Kidney glomerular epithelial cell (primary cell): ENCODE measurements around the gene CAPZB.
"Not testable (repeated sequence)": the region's sequence is repeated elsewhere in the genome, so short reads cannot be mapped to it uniquely, and the experiment has no call there.

ENCODE experiments used
- DNase-seq: peaks from one replicate; lab custom pipeline; 2025; lab: John Stamatoyannopoulos, UW

Gene CAPZB

DNA sequence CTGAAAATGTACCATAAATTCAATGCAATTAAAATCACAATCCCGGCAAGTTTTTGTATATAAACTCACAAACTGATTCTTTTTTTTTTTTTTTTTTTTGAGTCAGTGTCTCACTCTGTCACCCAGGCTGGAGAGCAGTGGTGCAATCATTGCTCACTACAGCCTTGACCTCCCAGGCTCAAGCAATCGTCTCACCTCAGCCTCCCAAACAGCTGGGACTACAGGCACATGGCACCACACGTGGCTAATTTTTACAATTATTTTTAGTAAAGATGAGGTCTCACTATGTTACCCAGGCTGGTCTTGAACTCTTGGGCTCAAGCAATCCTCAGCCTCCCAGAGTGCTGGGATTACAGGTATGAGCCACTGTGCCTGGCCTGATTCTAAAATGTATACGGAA lies 12.1 kb upstream of the CAPZB start:
- DNase-seq, result not testable (repeated sequence)

DNA sequence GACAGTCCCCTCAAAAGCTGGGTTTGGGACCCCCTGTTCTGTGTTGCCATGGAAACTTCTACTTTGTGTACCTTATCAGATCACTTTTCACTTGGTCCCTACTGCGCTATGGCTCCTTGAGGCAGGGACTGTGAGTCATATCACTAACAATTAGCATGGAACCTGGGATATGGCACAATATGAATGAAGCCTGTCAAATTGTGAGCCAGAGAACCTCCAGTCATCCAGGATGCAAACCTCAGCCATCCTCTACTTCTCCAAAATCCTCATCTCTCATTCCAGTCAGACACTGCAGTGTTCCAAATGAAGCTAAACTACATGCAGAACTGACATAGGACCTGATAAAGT lies 11.2 kb upstream of the CAPZB start:
- DNase-seq, result no peak

DNA sequence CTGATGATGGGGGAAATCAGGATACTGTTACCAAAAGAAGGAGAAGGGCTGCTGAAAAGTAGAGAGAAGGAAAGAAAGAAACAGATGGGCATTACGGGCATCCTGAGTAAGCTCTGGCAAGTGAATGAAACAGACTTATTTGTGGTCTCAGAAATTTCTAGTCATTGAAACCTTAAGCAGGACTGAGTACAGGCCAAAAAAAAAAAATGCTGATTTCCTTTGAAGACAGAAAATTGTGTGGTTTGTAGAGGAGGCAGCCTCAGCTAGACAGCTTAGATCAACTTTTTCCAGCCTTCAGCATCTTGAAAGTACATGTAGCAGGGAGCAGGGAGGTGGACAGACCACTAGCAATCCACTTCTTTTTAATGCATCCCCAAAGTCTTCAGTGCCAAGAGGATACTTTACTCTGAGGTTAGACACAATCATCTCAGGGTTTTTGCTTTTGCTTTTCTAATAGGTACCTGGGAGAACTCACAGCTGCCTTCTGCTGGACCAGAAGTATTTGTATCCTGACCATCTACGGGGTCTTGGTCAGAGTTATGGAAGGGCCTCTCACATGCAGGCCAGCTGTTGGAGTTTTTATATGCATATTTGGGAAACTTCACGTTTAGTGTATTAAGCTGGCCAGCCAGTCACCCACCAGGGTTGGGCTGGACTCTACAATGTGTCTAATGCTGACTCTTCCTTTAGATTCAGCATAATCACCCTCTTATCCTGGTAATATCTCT lies 10.6 kb upstream of the CAPZB start:
- no peak for DNase-seq

DNA sequence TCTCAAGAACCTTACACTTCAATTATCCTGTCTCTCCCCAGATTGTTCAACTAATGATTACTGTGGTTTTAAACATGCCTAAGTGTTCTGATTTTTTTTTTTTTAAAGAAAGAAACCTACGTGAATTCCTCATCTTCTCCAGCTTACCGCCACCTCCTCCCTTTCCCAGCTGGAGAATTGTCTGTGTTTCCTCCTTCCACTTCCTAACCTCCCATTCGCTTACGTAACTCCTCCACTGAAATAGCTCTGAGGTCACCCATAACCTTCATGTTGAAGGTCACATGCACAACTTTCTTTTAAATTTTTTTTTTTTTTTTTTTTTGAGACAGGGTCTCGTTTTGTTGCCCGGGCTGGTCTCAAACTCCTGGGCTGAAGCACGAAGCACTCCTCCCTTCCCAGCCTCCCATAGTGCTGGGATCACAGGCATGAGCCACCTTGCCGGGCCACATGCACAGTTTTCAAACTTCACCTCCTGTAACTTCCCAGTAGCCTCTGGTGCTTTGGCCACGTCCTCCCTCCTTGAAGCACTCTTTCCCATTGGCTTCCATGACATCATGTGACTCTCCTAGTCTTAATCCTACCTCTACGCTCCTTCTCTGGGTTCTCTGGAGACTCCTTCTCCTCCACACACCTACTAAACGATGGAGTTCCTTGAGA lies 9.8 kb upstream of the CAPZB start:
- no peak for DNase-seq

GRCh38 chr1:19493547-19493946 lies 8.2 kb upstream of the CAPZB start:
- no peak for DNase-seq

DNA sequence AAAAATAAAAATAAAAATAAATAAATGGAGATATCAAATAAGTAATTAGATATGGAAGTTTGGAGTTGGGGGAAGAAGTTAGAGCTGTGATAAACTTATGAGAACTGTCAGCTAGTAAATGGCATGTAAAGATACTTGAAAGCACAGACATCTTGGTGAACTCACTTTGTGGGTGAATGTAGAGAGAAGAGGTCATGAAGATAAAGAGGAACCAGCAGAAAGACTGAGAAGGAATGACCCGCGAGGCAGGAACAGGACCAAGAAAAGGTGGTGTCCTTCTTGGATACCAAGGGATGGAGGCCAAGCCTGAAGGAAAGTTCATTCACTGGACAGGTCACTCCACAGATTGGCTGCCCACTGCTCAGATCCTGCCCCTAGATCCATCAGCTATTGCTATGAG lies 4.7 kb upstream of the CAPZB start:
- no peak for DNase-seq

GRCh38 chr1:19488136-19488535 lies 2.8 kb upstream of the CAPZB start:
- DNase-seq, result no peak

DNA sequence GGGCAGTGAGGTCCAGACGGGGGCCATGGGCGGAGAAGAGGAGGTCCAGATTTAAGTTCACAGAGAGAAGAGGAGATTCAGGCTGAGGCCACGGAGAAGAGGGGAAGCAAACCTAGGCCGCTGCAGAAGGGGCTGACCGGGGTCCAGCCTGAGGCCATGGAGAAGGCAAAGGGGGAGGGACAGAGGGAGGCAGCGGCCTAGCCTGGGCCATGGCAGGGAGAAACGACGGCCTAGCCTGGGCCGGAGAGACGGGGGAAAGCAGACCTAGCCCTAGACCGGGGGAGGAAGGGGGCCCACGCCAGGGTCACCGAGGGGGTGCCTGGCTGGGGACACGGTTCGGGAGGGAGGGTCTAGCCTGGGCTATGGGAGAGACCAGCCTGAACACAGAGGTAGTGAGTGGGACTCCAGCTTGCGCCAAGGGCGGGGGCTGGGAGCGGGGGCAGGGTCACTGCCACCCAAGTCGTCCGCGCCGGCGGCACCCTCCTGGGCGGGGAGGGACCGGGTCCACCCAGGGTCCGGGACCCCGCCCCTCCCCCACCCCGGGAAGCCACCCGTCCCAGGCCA lies 459 bp downstream of the CAPZB start:
- DNase-seq, result no peak

DNA sequence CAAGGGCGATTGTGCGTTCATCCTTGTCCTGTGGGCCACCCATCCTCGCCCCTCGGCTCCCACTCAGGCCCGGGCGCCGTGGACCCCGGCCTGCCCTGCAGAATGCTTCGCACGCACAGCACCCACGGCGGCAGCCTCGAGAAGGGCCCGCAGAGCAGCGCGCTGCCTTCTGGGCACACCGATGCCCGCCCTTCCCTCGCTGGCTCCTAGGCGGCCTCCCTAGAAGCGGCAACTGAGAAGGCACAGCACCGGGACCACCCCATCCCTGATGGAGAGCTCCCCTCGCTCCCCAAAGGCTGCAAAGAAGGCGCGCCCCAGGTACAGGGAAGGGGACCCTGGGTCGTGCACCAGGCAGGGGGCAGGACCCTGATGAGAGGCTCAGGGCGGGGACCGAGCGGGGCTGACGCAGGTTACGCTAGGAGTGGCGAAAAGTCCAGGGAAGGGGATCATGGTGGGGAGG lies 971 bp downstream of the CAPZB start:
- DNase-seq, result no peak

DNA sequence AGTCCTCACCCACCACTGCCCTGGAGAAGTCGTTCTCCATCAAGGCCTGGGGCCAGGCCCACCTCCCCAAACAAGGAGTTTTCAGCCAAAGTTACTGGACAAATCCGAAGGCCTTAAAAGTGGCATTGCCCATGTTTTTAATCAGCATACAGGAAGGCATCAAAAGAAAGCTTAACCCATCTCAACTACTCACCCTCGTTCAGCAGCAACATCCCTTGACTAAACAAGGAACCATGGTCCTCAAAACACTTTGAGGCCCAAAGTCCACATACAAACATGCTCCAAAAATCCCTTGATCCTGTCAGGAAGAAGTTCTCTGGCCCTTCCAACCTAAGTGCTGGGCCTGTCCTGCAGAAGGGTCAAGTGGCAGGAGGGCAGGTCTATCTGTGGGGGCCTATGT lies 1.6 kb downstream of the CAPZB start:
- no peak for DNase-seq

DNA sequence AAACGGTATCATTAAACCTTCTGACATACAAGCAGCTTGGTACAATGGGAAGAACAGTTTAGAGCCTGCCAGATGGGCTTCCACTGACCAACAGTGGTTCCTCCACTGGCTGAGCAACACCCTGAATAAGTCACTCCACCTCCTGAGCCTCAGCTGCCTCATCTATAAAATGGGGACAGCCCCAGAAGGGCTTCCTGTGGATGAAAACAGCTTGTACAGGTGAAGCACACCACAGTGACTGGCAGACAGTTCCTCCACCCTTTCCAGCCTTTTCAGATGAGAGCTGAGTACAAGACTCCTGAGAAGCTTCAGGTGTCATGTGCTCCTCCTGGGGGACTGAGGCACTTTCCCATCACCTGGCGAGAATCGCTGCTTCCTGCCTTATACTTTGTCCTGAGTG lies 2.1 kb downstream of the CAPZB start:
- DNase-seq, result no peak

DNA sequence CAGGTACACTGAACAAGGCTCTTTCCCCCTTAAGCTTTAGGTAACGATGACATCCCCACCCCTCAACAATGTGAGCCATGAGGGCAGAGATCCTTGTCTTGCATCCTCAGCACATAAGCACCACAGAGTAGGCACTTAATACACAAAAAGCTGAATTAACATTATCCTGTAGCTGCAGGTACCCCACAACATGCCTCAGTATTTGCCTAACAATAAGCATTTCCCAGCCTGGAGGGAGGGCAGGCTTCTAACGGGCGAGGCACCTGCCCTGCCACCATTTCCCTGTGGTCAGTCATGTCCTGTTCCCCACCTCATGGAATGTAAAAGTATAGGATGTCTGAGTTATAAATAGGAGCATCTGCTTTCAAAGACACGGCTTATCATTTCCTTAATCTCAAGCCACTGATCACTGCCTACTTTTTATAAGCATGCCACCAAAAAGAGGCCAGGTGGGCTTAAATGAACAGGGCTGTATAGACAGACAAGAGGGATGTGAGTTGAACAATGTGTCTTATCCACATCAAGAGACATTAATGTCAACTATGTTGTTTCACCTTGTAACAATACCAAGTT lies 3.4 kb downstream of the CAPZB start:
- DNase-seq, result no peak

DNA sequence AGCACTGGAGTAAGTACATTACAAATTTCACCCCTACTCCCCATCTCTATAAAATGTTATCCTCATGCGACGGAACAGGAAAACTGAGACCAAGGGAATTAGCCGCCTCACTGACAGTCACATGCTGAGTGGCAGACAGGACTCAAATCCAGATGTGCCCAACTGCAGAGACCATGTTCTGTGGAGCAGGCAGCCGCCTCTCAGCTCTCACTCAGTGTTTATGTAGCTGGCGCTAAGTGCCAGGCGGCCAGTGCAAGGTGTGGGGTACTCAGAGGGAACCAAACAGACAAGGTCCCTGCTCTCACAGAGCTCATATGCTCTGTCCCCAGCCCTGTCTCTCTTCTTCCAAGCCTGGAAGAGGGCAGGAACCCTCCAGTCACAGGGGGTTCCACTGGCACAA lies 5.1 kb downstream of the CAPZB start:
- DNase-seq, result no peak

DNA sequence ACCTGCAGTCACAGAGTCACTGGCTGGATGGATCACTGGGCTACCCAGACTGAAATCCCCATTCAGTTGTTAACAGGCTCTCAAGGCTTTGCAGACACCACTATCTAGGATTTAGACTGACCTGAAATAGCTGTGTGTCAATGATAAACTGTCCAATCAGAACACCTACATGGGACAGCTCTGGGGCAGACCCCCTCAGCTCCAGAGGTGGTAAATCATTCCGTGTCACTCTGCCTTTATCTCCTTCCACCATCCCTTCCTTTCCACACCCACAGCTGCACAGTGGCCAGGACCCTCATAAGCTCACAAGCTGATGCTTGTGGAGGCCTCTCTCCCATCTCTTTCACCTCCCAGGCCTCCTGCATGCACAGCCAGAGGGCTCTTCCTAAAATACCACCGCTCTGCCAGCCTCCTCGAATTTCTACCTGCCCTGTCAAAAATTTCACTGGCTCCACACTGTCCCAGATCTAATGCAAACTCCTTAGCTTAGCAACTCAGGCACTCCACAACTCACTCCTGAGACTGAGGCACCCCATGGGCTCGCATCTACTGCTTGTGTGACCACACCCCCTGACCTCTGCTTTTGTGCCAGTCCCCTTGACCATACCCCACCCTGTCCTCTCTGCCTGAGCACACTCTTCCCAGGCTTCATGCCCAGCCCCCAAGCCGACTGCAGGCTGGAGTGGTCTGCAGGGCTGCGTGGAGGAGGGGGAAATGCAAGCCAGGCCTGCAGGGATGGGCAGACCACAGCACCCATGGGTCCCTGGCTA lies 5.8 kb downstream of the CAPZB start:
- DNase-seq, result no peak

GRCh38 chr1:19478322-19478721 lies 7.0 kb downstream of the CAPZB start:
- no peak for DNase-seq

GRCh38 chr1:19477284-19478249 lies 7.8 kb downstream of the CAPZB start:
- no peak for DNase-seq

GRCh38 chr1:19476450-19477190 lies 8.7 kb downstream of the CAPZB start:
- DNase-seq, result no peak

- DNase-seq, result no peak
Measured at GRCh38 chr1:19475296-19475695, 10.0 kb downstream of the CAPZB start.

DNA sequence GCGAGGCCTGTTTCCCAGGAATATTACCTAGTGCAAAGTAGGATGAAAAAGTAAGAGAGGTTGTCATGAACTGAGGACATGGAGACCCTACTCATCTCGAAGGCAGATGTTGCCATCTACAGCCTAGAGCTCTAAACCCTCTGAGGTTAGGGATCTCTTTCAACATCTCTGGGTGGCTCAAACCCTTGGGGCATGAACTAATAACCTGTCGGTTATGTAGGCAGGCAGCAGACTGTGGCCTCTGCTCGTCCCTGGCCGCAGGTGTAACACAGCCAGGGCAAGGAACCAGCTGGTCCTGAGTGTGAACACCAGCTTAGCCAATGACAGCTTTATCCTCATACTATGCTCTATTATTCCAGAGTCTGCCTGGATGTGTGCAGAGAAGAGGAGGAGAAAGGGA lies 13.2 kb downstream of the CAPZB start:
- DNase-seq, result no peak

GRCh38 chr1:19469004-19469403 lies 16.3 kb downstream of the CAPZB start:
- no peak for DNase-seq
